GM12878 (cell line): ENCODE data around the gene PCLO. TPM values are rescaled to one million over a fixed set of nuclear protein-coding genes. Genes with fewer than 3 reads are reported as not detected.

ENCODE experiments used
- ATAC-seq: fragments of 200-7000 bp; cut with Tn5 transposase; 3 replicates; pipeline ENCODE4 v1.9.1; 2020; ENCODE audit warnings: mild to moderate bottlenecking, moderate library complexity
- BruUV-seq: library from RNA; stranded (reverse); fragments of 400-500 nt; replicated peaks from 2 replicates; lab custom pipeline; 2021; lab: Mats Ljungman, UMichigan
- CTCF ChIA-PET: fragments of 300-600 bp; sonication (Branson Sonifier 250); formaldehyde crosslinking; extraction: SDS; loops from one replicate; lab custom pipeline; 2021; ENCODE audit warnings: inconsistent platforms; lab: Yijun Ruan, JAX
- POLR2A ChIA-PET: fragments of 350-600 bp; formaldehyde crosslinking; extraction: SDS; loops from one replicate; lab custom pipeline; 2021; ENCODE audit warnings: inconsistent platforms; lab: Charles Lee
- RAD21 ChIA-PET: fragments of 300-600 bp; sonication (Branson Sonifier 250); formaldehyde crosslinking; loops from one replicate; lab custom pipeline; 2023; ENCODE audit warnings: antibody characterized with exemption; ENCODE audit not compliant: unreplicated experiment; lab: Charles Lee
- SMC1A ChIA-PET: fragments of 300-600 bp; sonication (Branson Sonifier 250); formaldehyde crosslinking; loops from one replicate; lab custom pipeline; 2023; ENCODE audit not compliant: unreplicated experiment, uncharacterized antibody; lab: Charles Lee
- DNase-seq: peaks from one replicate; pipeline ENCODE4 v3.0.0-alpha.2; 2011; ENCODE audit warnings: low read depth, low spot score
- FAIRE-seq: peaks from 3 replicates; lab custom pipeline; 2011; peaks lifted over from hg19 to GRCh38; lab: Jason Lieb, UNC
- H2AFZ ChIP-seq: 2 replicates; pipeline ENCODE4 v1.6.0; 2011; ENCODE audit warnings: low read depth, low read length, control low read depth; ENCODE audit not compliant: control insufficient read depth
- H3K27ac ChIP-seq: 2 replicates; pipeline ENCODE4 v1.5.1; 2011; ENCODE audit warnings: control low read depth; ENCODE audit not compliant: control insufficient read depth, insufficient read depth
- H3K27me3 ChIP-seq, 2 experiments: replicated peaks in 1 of 2; 2 replicates each; pipeline versions ENCODE4 v1.6.0 to v1.6.1; 2011; ENCODE audit warnings: low read length in 1 of 2; ENCODE audit not compliant: control insufficient read depth in 2 of 2, insufficient read depth in 2 of 2
- H3K36me3 ChIP-seq, 2 experiments: 2 replicates each; pipeline ENCODE4 v1.5.1; 2011; ENCODE audit warnings: low read length in 1 of 2; ENCODE audit not compliant: control insufficient read depth in 2 of 2, insufficient read depth in 2 of 2
- H3K4me1 ChIP-seq: 2 replicates; pipeline ENCODE4 v1.6.1; 2011; ENCODE audit warnings: mild to moderate bottlenecking, low read length, moderate library complexity, mixed read lengths; ENCODE audit not compliant: control insufficient read depth, insufficient read depth
- H3K4me2 ChIP-seq: 2 replicates; pipeline ENCODE4 v1.6.0; 2011; ENCODE audit warnings: control low read depth; ENCODE audit not compliant: control insufficient read depth, insufficient read depth
- H3K4me3 ChIP-seq: fragments of 200-600 bp; sonication (generic); 2 replicates; pipeline ENCODE4 v1.5.1; 2016
- H3K79me2 ChIP-seq: 2 replicates; pipeline ENCODE4 v1.6.0; 2011; ENCODE audit warnings: low read length; ENCODE audit not compliant: control insufficient read depth, insufficient read depth
- H3K9ac ChIP-seq: 2 replicates; pipeline ENCODE4 v1.8.0; 2011; ENCODE audit warnings: low read length, control low read depth, mixed read lengths; ENCODE audit not compliant: control insufficient read depth, insufficient read depth
- H3K9me3 ChIP-seq: replicated peaks from 3 replicates; pipeline ENCODE4 v1.5.1; 2011; ENCODE audit warnings: mild to moderate bottlenecking, low read length; ENCODE audit not compliant: control insufficient read depth, insufficient read depth
- H4K20me1 ChIP-seq: 2 replicates; pipeline ENCODE4 v1.6.0; 2011; ENCODE audit not compliant: control insufficient read depth, insufficient read depth
- NFYA ChIP-seq: IDR thresholded peaks from 2 replicates; pipeline ENCODE4 v1.6.1; 2011; ENCODE audit warnings: low read depth, mild to moderate bottlenecking, low read length, improper control_type of control experiment, borderline replicate concordance
- PAX5 ChIP-seq: IDR thresholded peaks from 2 replicates; pipeline ENCODE4 v1.6.1; 2011; ENCODE audit warnings: low read depth, low read length, borderline replicate concordance
- PML ChIP-seq: IDR thresholded peaks from 2 replicates; pipeline ENCODE4 v1.6.1; 2012; ENCODE audit warnings: low read length, inconsistent platforms
- STAT1 ChIP-seq: fragments of 450-650 bp; conservative IDR thresholded peaks from 2 replicates; pipeline ENCODE4 v1.6.1; 2014; ENCODE audit warnings: antibody characterized with exemption, mild to moderate bottlenecking
- WGBS: methylation state at CpG from one replicate; pipeline ENCODE4 v1.1.6; 2016; ENCODE audit warnings: low lambda C conversion rate; ENCODE audit not compliant: insufficient replicate concordance, insufficient coverage; ENCODE audit errors: missing lambda C conversion rate; 5-methylcytosine and 5-hydroxymethylcytosine counted together
- in situ Hi-C: fragments of 300-500 bp; cut with MboI; formaldehyde crosslinking; loops from 9 replicates; pipeline ENCODE4 v1.14.3; 2018; ENCODE audit warnings: mixed read lengths
- intact Hi-C: fragments of 100-400 bp; cut with micrococcal nuclease; formaldehyde crosslinking; loops from one replicate; pipeline ENCODE4 v1.14.2; 2022; ENCODE audit not compliant: unreplicated experiment
- polyA plus RNA-seq, 11 experiments: library from polyadenylated mRNA; depleted of rRNA in 4 of 11; unstranded in 6 of 11; stranded (reverse) in 5 of 11; fragments of >200 nt; fragmentation: Nextera tagmentation in 4 of 11; fragmentation: Illumina TruSeq in 1 of 11; extraction: Ambion mirVana in 4 of 11; extraction: Trizol in 1 of 11; gene quantifications; 1 replicate in 1 of 11; 2 replicates in 10 of 11; pipeline versions ENCODE4 v1.2.1 to v1.2.3, GENCODE V29; 2011 to 2016; ENCODE audit warnings: inconsistent platforms in 2 of 11, missing spikeins in 2 of 11, low read depth in 1 of 11
- total RNA-seq, 4 experiments: library from RNA; depleted of rRNA in 3 of 4; stranded (reverse); fragments of >200 nt in 3 of 4; fragmentation: Illumina TruSeq in 1 of 4; extraction: Trizol in 1 of 4; gene quantifications; 2 replicates each; pipeline versions ENCODE4 v1.2.1 to v1.2.3, GENCODE V29; 2013 to 2021
- TF ChIP-seq, protein P1 (sequence below): fragments of 450-650 bp; IDR thresholded peaks from 2 replicates; pipeline ENCODE4 v1.6.1; 2016; ENCODE audit warnings: mild to moderate bottlenecking
- TF ChIP-seq, protein P2 (sequence below): IDR thresholded peaks from 2 replicates; pipeline ENCODE4 v1.6.1; 2011; ENCODE audit warnings: mild to moderate bottlenecking, low read depth, low read length, moderate library complexity; ENCODE audit not compliant: insufficient replicate concordance
- TF ChIP-seq, protein P3 (sequence below): fragments of 450-650 bp; formaldehyde crosslinking; IDR thresholded peaks from 2 replicates; pipeline ENCODE4 v1.4.0; 2022; ENCODE audit warnings: mild to moderate bottlenecking, moderate library complexity

Gene PCLO
- total and polyA plus RNA-seq, 10 of the 15 experiments (the other 5 are each of a cell fraction or from before 2014, with no cell fraction given) = 0.01 to 0.08 (median 0.03) TPM; not detected in 6

DNA sequence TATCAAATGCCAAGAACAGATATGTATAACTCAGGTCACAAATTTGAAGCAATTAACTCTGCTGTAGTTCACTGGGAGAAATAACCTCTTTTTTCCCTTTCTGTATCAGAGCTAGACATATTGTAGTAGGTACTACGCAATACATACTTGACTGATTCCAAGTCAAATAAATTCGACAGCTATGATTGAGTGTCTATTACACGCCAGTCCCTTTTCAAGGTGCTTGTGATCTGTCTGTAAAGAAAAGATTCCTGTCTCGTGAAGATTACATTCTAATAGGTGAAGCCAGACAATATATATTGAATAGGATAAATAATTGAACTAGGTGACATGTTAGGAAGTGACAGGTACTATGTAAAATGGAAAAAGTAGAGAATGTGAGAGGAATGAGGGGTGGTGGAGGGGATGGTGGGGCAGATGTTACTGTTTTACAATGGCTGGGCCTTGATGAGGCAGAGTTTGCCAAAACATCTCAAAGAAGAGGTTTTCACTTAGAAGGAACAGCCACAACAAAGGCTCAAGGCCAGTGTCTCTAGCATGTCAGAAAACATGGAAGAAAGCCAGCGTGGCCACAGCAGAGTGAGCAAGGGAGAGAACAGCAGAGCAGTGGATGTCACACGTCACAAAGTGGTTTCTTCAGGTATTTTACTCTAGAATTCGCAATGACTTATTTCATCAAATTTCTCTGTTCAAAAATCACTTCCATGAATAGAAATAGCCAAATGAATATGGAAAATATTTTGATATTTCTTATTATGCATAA is 436.5 kb downstream of the PCLO start:
- ChIA-PET CTCF (interaction anchor here (0.7 to 4.9 kb wide), 5 partner anchors 121 to 1278 kb away, joined by 3 to 23 read pairs (median 3); no protein-coding TSS in a partner anchor), RAD21 (interaction anchor here (0.6 to 1.5 kb wide), 3 partner anchors 121 to 1225 kb away, joined by 4 to 6 read pairs (median 5); no protein-coding TSS in a partner anchor), SMC1A (interaction anchor here (0.8 to 4.6 kb wide), 3 partner anchors 121 to 683 kb away, joined by 3 to 23 read pairs (median 4); no protein-coding TSS in a partner anchor), POLR2A (interaction anchor here (0.5 kb wide), 1 partner anchor 39 kb away, joined by 4 read pairs; no protein-coding TSS in a partner anchor)
- WGBS = 58% methylated on average over 7 of the region's 7 CpGs
- ATAC-seq (no peak), DNase-seq (no peak), FAIRE-seq (no peak)
- Histone ChIP-seq H3K9me3 (no peaks in the 10 kb centered on the region), H3K36me3 (no peaks in the 10 kb centered on the region), H3K27me3 (no peaks in the 10 kb centered on the region), H3K4me3 (no peak overlapping the region), H4K20me1 (no peaks in the 10 kb centered on the region), H3K9ac (no peak overlapping the region), H2AFZ (no peak overlapping the region), H3K27ac (no peak overlapping the region), H3K4me1 (no peaks in the 10 kb centered on the region), H3K79me2 (no peaks in the 10 kb centered on the region), H3K4me2 (no peak overlapping the region)
- intact Hi-C loops (loop anchor here (2.0 to 10.0 kb wide), 7 partner anchors 121 to 1244 kb away; no protein-coding TSS in a partner anchor), in situ Hi-C loops (loop anchor here (10.0 kb wide), 1 partner anchor 121 kb away; no protein-coding TSS in a partner anchor)
- TF ChIP-seq PML (no peak), PAX5 (no peak), NFYA (no peak), STAT1 (no peak)
- TF ChIP-seq, protein P1, sequence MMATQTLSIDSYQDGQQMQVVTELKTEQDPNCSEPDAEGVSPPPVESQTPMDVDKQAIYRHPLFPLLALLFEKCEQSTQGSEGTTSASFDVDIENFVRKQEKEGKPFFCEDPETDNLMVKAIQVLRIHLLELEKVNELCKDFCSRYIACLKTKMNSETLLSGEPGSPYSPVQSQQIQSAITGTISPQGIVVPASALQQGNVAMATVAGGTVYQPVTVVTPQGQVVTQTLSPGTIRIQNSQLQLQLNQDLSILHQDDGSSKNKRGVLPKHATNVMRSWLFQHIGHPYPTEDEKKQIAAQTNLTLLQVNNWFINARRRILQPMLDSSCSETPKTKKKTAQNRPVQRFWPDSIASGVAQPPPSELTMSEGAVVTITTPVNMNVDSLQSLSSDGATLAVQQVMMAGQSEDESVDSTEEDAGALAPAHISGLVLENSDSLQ = no peak
- TF ChIP-seq, protein P2, sequence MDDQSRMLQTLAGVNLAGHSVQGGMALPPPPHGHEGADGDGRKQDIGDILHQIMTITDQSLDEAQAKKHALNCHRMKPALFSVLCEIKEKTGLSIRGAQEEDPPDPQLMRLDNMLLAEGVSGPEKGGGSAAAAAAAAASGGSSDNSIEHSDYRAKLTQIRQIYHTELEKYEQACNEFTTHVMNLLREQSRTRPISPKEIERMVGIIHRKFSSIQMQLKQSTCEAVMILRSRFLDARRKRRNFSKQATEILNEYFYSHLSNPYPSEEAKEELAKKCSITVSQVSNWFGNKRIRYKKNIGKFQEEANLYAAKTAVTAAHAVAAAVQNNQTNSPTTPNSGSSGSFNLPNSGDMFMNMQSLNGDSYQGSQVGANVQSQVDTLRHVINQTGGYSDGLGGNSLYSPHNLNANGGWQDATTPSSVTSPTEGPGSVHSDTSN = no peak
- TF ChIP-seq, protein P3, sequence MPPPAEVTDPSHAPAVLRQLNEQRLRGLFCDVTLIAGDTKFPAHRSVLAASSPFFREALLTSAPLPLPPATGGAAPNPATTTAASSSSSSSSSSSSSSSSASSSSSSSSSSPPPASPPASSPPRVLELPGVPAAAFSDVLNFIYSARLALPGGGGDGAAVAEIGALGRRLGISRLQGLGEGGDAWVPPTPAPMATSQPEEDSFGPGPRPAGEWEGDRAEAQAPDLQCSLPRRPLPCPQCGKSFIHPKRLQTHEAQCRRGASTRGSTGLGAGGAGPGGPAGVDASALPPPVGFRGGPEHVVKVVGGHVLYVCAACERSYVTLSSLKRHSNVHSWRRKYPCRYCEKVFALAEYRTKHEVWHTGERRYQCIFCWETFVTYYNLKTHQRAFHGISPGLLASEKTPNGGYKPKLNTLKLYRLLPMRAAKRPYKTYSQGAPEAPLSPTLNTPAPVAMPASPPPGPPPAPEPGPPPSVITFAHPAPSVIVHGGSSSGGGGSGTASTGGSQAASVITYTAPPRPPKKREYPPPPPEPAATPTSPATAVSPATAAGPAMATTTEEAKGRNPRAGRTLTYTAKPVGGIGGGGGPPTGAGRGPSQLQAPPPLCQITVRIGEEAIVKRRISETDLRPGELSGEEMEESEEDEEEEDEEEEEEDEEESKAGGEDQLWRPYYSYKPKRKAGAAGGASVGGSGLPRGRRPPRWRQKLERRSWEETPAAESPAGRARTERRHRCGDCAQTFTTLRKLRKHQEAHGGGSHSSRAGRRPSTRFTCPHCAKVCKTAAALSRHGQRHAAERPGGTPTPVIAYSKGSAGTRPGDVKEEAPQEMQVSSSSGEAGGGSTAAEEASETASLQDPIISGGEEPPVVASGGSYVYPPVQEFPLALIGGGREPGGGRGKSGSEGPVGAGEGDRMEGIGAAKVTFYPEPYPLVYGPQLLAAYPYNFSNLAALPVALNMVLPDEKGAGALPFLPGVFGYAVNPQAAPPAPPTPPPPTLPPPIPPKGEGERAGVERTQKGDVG (CRISPR knock-in tag) = no peak
- BruUV-seq = no TSS peak
